Fibroblast of upper back skin (primary cell): ENCODE data around the gene SSC4D.
"Not testable (repeated sequence)": the region's sequence is repeated elsewhere in the genome, so short reads cannot be mapped to it uniquely, and the experiment has no call there.

Experiments used
- DNase-seq: peaks from one replicate; pipeline ENCODE4 v3.0.0-alpha.2; 2013

The SSC4D gene

DNA sequence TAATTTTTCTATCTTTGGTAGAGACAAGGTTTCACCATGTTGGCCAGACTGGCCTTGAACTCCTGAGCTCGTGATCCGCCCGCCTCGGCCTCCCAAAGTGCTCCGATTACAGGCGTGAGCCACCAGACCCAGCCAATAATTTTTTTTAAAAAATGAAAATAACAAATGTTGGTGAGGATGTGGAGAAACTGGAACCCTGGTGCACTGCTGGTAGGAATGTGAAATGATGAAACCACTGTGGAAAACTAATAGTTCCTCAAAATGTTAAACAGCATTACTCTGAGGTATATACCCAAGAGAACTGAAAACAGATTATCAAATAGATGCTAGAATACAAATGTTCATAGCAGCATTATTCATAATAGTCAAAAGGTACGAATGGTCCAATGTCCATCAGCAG is 27.7 kb downstream of the SSC4D start:
- DNase-seq: no peak

DNA sequence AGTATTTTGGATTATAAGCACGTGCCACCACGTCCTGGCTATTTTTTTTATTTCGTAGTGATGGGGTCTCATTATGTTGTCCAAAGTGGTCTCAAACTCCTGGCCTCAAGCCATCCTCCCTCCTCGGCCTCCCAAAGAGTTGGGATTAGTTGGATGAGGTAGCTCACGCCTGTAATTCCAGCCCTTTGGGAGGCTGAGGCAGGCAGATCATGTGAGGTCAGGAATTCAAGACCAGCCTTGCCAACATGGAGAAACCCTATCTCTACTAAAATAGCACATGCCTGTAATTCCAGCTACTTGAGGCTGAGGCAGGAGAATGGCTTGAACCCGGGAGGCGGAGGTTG is 28.9 kb downstream of the SSC4D start:
- DNase-seq: peak; percentile 25

DNA sequence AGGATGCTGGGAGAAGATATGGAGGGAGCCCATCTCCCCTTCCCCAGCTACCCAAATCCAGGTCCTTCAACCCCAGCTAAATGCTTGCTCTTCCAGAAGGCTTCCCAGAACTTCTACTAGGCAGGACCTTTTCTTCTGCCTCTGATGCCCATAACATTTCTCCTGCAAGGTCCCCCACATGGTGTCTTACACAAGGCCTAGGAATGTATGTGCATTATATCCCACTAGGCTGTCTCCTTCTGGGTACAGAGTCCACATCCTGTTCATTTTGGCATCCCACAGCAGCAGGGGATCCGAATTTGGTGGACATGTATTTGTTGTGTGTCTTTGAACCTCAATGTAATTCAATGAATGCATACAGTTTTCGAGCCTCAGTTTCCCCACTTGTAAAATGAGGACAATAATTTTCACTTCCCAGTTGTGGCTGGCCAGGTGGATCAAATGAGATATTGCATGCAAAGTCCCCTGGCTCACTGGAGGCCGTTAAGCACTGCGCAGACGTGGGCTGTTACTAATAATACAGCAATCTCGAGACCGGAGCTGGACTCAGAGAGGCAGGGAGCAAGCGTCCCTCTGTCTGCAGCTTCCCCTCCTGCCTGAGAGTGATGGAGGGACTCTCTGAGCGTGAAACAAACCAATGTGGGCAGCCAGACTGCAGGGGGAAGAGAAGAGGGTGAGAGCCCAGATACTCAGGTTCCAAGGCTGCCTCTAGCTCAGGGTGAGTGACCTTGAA is 32.1 kb downstream of the SSC4D start:
- DNase-seq: peak; percentile 72

DNA sequence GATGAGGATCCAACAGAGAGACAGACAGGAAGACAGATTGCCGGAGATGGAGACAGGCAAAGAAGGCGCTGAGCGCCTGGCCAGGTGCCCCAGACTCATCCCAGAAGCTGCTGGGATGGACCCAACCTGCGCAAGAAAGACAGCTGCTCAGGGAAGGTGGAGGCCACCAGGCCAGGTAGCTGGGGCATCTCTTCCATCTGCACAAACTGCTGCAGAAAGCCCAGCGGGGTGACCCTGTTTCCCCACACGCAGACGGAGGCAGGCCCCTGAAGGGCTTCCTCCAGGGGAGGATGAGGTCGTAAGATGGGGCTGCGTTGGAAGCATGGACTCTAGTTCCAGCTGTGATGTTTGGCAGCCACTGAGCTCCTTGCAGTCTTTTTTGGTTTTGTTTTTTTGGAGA is 34.2 kb downstream of the SSC4D start:
- no peak for DNase-seq

GRCh38 chr7:76372984-76373833 is 36.3 kb downstream of the SSC4D start:
- DNase-seq: peak; percentile 58

GRCh38 chr7:76371396-76371795 is 38.1 kb downstream of the SSC4D start:
- no peak for DNase-seq

GRCh38 chr7:76369018-76369417 is 40.5 kb downstream of the SSC4D start:
- DNase-seq: no peak

- DNase-seq: no peak
These were observed 41.3 kb downstream of the SSC4D start for GRCh38 chr7:76368190-76368589.

- peak; percentile 73 for DNase-seq
These were observed 45.3 kb downstream of the SSC4D start for GRCh38 chr7:76364198-76364584.

DNA sequence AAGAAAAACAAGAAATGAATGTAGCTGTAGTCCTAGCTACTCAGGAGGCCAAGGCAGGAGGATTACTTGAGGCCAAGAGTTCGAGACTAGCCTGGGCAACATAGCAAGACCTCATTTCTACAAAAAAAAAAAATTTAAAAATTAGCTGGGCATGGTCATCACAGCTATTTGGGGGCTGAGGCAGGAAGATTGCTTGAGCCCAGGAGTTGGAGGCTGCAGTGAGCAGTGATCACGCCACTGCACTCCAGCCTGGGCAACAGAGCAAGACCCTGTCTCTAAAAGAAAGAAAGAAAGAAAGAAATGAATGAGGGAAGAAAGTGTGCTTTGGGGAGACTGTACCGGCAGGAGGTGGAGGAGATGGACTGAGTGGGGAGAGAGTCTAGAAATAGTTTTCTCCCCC is 45.7 kb downstream of the SSC4D start:
- DNase-seq: not testable (repeated sequence)

- DNase-seq: no peak
These were observed 49.4 kb downstream of the SSC4D start for GRCh38 chr7:76359978-76360638.

- peak; percentile 99 for DNase-seq
These were observed 50.2 kb downstream of the SSC4D start for GRCh38 chr7:76359111-76359977.

DNA sequence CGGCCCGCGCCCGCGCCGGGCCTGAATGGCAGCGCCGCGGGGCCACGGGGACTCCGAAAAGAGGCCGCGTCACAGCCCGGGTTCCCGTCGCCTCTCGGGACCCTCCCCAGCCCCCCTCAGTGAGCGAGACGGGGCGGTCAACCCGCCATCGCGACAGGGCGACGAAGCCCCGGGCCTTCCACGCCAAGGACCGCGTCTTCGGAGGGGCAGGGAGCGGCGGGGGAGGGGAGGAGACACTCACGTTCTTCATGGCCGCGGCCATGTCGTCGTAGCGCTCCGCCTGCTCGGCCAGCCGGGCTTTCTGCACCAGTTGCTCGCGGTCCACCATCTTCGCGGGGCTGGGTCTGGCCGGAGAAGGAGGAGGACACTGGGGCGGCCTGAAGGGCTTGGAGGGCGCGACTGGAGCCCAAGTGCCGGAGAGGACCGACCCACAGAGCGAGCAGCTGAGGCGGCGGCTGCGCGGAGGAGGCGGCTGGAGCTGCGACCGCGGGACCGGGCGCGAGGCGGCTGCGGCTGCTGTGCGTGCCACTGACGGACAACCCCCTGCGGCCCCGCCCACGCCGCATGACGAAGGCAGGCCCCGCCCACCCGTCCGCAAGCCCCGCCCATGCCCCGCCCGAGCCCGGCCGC is 50.9 kb downstream of the SSC4D start, which contains the start of gene YWHAG:
TSS of gene YWHAG (minus strand) at position 511 of the 630 bp plus-strand sequence. CDS start at position 328, 183 bp downstream.
- DNase-seq: peak; percentile 84

GRCh38 chr7:76358011-76358480 is 51.5 kb downstream of the SSC4D start:
- DNase-seq: peak; percentile 25

GRCh38 chr7:76357475-76358010 is 52.0 kb downstream of the SSC4D start:
- DNase-seq: no peak

DNA sequence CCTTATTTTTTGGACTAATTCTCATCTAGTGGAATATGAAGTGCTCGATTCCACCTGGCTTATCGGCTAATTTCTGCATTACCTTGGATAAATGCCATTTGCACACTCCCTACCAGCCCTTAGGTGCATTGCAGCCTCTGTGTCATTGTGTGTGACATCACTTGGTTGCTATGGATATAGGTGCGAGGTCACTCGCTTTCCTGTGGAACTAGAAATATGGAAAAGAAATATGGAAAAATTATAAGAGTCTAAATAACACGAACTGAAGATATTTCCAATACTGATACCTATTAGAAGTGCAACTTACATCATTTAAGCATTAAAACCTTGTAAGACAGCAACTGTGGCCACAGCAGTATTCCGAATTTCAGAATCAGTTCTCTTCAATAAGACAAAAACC is 52.7 kb downstream of the SSC4D start:
- peak; percentile 33 for DNase-seq

DNA sequence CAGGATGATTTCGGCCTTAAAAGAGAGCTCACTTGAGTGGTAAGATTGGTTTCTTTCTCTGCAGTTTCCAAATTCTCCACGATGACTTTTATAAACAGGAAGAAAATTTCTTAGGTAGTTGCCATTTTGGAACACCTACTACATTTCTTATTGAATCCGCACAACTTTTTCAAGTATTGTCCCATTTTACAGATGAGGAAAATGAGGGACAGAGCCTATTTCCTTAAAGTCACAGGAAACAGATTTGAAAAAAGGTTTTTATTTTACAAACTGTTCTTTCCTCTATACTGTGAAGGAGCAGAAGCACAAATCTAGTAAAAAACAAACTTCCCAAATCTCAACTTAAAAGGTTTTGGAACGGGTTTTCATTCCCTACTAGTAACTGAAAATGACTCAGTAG is 53.4 kb downstream of the SSC4D start:
- no peak for DNase-seq

DNA sequence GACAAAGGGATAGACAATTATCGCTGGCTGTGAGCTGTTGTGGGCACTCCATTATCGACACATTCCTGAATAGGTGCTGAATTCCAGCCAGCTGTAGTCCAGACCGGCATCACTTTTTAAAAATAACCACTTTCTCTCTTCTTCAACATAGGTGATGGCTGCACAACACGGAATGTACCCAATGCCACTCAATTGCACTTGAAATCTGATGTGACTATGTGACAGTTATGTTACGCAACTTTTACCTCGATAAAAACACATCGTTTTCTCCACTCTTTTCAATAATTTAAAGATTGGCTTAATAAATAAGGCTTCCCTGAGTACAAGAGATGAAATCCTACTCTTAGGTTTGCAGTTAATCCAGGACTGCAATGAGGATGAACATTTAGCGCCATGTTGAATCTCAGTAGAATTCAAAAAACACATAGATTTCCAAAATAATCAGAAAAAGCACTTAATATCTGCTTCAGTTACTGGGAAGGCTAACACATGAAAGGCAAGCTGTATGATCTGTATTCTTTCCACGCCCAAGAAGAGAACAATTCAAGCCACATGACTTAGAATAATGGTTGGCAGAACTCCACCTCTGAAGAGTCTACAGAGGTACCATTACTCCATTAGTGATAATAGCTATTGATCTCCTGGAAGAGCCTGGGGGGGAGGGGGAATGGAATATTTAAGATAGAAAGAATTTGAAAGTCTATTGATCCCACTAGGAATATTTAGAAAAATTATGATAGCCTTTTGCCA is 54.3 kb downstream of the SSC4D start:
- no peak for DNase-seq

DNA sequence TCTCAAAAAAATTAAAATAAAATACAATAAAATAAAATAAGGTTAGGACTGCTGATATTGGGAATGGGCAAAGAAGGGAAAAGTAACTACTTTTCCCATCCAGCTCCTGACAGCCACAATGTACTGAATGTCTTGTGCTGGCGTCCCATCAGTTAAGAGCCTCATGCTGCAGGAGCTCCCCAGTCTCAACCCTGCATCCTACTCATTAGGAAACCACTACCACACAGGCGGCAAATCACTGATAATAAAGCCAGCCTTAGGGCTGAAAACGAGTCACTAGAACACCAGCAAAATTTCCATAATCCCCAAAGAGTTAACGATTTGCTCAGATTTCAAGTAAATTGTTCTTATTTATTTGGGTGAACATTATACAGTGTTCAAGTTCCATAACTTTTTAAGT is 55.0 kb downstream of the SSC4D start:
- no peak for DNase-seq

GRCh38 chr7:76353744-76354143 is 55.8 kb downstream of the SSC4D start:
- no peak for DNase-seq

- DNase-seq: peak; percentile 61
These were observed 57.3 kb downstream of the SSC4D start for GRCh38 chr7:76352193-76352592.
